AG04450 (cell line): Measurements from ENCODE around the gene SREK1. TPM values are rescaled to one million over a fixed set of nuclear protein-coding genes. Genes with fewer than 3 reads are reported as not detected.

Experiments used
- CTCF ChIA-PET: fragments of 300-600, 350-600 bp; formaldehyde crosslinking; extraction: SDS; loops from one replicate; lab custom pipeline; 2022; ENCODE audit warnings: antibody characterized with exemption, inconsistent platforms; lab: Charles Lee
- POLR2A ChIA-PET: fragments of 350-600 bp; formaldehyde crosslinking; extraction: SDS; loops from one replicate; lab custom pipeline; 2021; ENCODE audit warnings: antibody characterized with exemption, inconsistent platforms; lab: Yijun Ruan, JAX
- DNase-seq: peaks from one replicate; pipeline ENCODE4 v3.0.0-alpha.2; 2011; ENCODE audit warnings: low read depth, low spot score
- H3K27ac ChIP-seq: one replicate; pipeline ENCODE4 v1.5.1; 2012; ENCODE audit warnings: low read depth, low read length, control low read depth
- H3K27me3 ChIP-seq: one replicate; pipeline ENCODE4 v1.6.0; 2012; ENCODE audit warnings: low read length; ENCODE audit not compliant: control insufficient read depth, insufficient read depth
- H3K4me3 ChIP-seq: 2 replicates; pipeline ENCODE4 v1.5.1; 2011; ENCODE audit warnings: mild to moderate bottlenecking, low read depth, low read length, control low read depth
- H3K9me3 ChIP-seq: 2 replicates; pipeline ENCODE4 v1.5.1; 2012; ENCODE audit warnings: low read length; ENCODE audit not compliant: control insufficient read depth, insufficient read depth
- CTCF ChIP-seq: IDR thresholded peaks from 2 replicates; pipeline ENCODE4 v1.5.1; 2011; ENCODE audit warnings: low read depth, low read length, control low read depth, inconsistent platforms
- polyA plus RNA-seq: library from polyadenylated mRNA; depleted of rRNA; stranded (reverse); fragments of >200 nt; gene quantifications from 2 replicates; pipeline ENCODE4 v1.2.3, GENCODE V29; 2011

SREK1 gene
- polyA plus RNA-seq, 1 experiment: 58.8 TPM

- CTCF ChIA-PET: no interaction called here
- H3K9me3 ChIP-seq: no peaks in the 10 kb centered on the region
- POLR2A ChIA-PET: no interaction called here
- TF ChIP-seq CTCF: no peak
- no peak overlapping the region for H3K27ac ChIP-seq
- H3K27me3 ChIP-seq: peaks cover 4% of the 10 kb centered on the region
- no peak for DNase-seq
- no peak overlapping the region for H3K4me3 ChIP-seq
Measured at GRCh38 chr5:66224274-66224673, 80.2 kb downstream of the SREK1 start.

- Histone ChIP-seq H3K27me3 (peaks cover 4% of the 10 kb centered on the region), H3K4me3 (no peak overlapping the region), H3K9me3 (no peaks in the 10 kb centered on the region), H3K27ac (no peak overlapping the region)
- DNase-seq: no peak
- ChIA-PET CTCF (no interaction called here), POLR2A (no interaction called here)
- no peak for TF ChIP-seq CTCF
Measured at GRCh38 chr5:66224773-66225553, 80.9 kb downstream of the SREK1 start.

DNA sequence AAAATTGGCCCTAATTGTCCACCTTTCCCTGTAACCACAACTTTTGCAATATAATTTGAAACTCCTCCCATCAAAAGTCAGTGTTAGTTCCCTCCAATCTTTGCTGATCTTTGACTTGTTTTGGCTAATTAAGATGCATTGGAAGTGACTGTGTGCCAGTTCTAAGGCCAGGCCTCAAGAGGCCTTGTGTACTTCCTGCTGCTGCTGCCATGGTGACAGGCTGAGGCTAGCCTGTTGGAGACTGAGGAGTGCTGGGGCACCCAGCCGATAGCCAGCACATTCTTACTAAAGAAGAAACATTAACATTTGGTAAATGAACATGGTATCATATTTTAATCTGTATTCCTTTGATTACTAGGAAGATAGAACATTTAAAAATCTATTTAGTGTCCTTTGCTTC, 86.5 kb downstream of the SREK1 start:
- Histone ChIP-seq H3K9me3 (no peaks in the 10 kb centered on the region), H3K4me3 (no peak overlapping the region), H3K27ac (no peak overlapping the region), H3K27me3 (peaks cover 2% of the 10 kb centered on the region)
- TF ChIP-seq CTCF: no peak
- ChIA-PET CTCF (interaction anchor here (1.2 kb wide), 1 partner anchor 76 kb away, joined by 3 read pairs; no protein-coding TSS in a partner anchor), POLR2A (no interaction called here)
- DNase-seq: no peak

DNA sequence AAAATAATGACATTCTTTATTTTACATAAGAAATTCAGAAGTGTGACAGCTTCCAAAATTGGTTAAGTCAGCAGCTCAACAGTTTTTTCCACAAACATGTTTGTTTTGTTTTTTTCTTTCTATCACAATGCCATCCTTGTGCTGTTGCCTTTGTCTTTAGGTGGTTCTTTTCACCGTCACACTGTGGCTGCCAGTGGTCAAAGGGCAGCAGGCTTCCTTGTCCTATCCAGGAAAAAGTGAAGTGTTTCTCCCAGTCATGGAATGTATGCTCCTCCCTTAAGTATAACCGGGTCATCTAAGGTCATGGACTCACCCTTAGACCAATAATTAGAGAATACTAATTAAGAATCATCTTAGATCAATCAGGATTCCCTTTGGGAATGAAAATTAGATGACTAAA, 87.4 kb downstream of the SREK1 start:
- POLR2A ChIA-PET: no interaction called here

More for the DNA sequence above, 87.4 kb downstream of the SREK1 start:
- CTCF ChIA-PET: interaction anchor here (1.2 to 1.3 kb wide), 2 partner anchors 75 to 76 kb away, joined by 3 read pairs; no protein-coding TSS in a partner anchor
- H3K9me3 ChIP-seq: no peaks in the 10 kb centered on the region
- H3K27me3 ChIP-seq: peaks cover 6% of the 10 kb centered on the region
- no peak overlapping the region for H3K4me3 ChIP-seq
- no peak for TF ChIP-seq CTCF
- no peak for DNase-seq
- H3K27ac ChIP-seq: no peak overlapping the region
